ENCODE data around the gene ISCU. TPM values are rescaled to one million over a fixed set of nuclear protein-coding genes. Genes with fewer than 3 reads are reported as not detected.
A peak's percentile ranks its signal among the peaks of the same experiment; 100 is the strongest.

The ISCU gene
- total and polyA plus RNA-seq, 8 donors, result 83.3 to 256 (median 165) TPM

GRCh38 chr12:108598553-108599250, 36.3 kb downstream of the ISCU start:
- intact Hi-C loops (cut with DNase I; ENCODE audit: low total_unique reads), result no loop called here
- 81 to 88% (median 86%) methylated on average over 11 of the region's 11 CpGs for WGBS, 5 donors
- Histone ChIP-seq H3K36me3 (no peaks in the 10 kb centered on the region), H3K27ac (peak overlapping the region; percentile 31 to 65 (median 53)), H3K9me3 (no peaks in the 10 kb centered on the region), H3K4me3 (no peak overlapping the region), H3K4me1 (no peaks in the 10 kb centered on the region), H3K27me3 (peaks cover 0 to 5% (median 0%) of the 10 kb centered on the region in 3 donors)
- TF ChIP-seq EP300 (IDR thresholded peaks at IDR 0.05), result no peak
- no peak for TF ChIP-seq POLR2A (IDR thresholded peaks at IDR 0.05)
- no peak for TF ChIP-seq CTCF (IDR thresholded peaks at IDR 0.05)
- TF ChIP-seq POLR2AphosphoS5 (IDR thresholded peaks at IDR 0.05), result no peak
- DNase-seq, result no peak

- no peak overlapping the region for H3K4me3 ChIP-seq
- peaks cover 0 to 2% (median 0%) of the 10 kb centered on the region in 4 donors for H3K4me1 ChIP-seq
- H3K9me3 ChIP-seq, result no peaks in the 10 kb centered on the region
- WGBS, 5 donors, result 64 to 77% (median 69%) methylated on average over 3 to 6 of the region's 6 CpGs
- no peaks in the 10 kb centered on the region for H3K36me3 ChIP-seq
- TF ChIP-seq EP300 (IDR thresholded peaks at IDR 0.05) (no peak), CTCF (IDR thresholded peaks at IDR 0.05) (no peak), POLR2AphosphoS5 (IDR thresholded peaks at IDR 0.05) (no peak), POLR2A (IDR thresholded peaks at IDR 0.05) (no peak)
- intact Hi-C loops (cut with DNase I; ENCODE audit: low total_unique reads), result no loop called here
- peaks cover 0 to 5% (median 0%) of the 10 kb centered on the region in 3 donors for H3K27me3 ChIP-seq
- H3K27ac ChIP-seq, result no peak overlapping the region
- DNase-seq, result no peak
These were observed 37.1 kb downstream of the ISCU start for GRCh38 chr12:108599541-108599940.

GRCh38 chr12:108599948-108600701, 37.7 kb downstream of the ISCU start:
- no peak for TF ChIP-seq POLR2AphosphoS5 (IDR thresholded peaks at IDR 0.05)
- TF ChIP-seq POLR2A (IDR thresholded peaks at IDR 0.05), result no peak
- TF ChIP-seq CTCF (IDR thresholded peaks at IDR 0.05), result no peak
- no peak for TF ChIP-seq EP300 (IDR thresholded peaks at IDR 0.05)
- H3K27ac ChIP-seq, result no peak overlapping the region
- 68 to 76% (median 72%) methylated on average over 10 of the region's 10 CpGs for WGBS, 5 donors
- H3K36me3 ChIP-seq, result no peaks in the 10 kb centered on the region
- H3K9me3 ChIP-seq, result no peaks in the 10 kb centered on the region
- H3K4me1 ChIP-seq, result peaks cover 0 to 3% (median 0%) of the 10 kb centered on the region in 4 donors
- peaks cover 0 to 5% (median 0%) of the 10 kb centered on the region in 3 donors for H3K27me3 ChIP-seq
- intact Hi-C loops (cut with DNase I; ENCODE audit: low total_unique reads), result no loop called here
- H3K4me3 ChIP-seq, result no peak overlapping the region
- no peak for DNase-seq

- 28 to 59% (median 36%) methylated on average over 4 of the region's 4 CpGs for WGBS, 5 donors
- no peaks in the 10 kb centered on the region for H3K9me3 ChIP-seq
These were observed 38.3 kb downstream of the ISCU start for GRCh38 chr12:108600702-108601007.

More at GRCh38 chr12:108600702-108601007, 38.3 kb downstream of the ISCU start:
- Histone ChIP-seq H3K4me1 (peaks cover 0 to 3% (median 0%) of the 10 kb centered on the region in 4 donors), H3K27ac (no peak overlapping the region), H3K27me3 (peaks cover 0 to 5% (median 0%) of the 10 kb centered on the region in 3 donors), H3K36me3 (no peaks in the 10 kb centered on the region), H3K4me3 (no peak overlapping the region)
- intact Hi-C loops (cut with DNase I; ENCODE audit: low total_unique reads), result no loop called here
- DNase-seq, result no peak
- no peak for TF ChIP-seq POLR2AphosphoS5 (IDR thresholded peaks at IDR 0.05)
- no peak for TF ChIP-seq POLR2A (IDR thresholded peaks at IDR 0.05)
- TF ChIP-seq CTCF (IDR thresholded peaks at IDR 0.05), result no peak
- TF ChIP-seq EP300 (IDR thresholded peaks at IDR 0.05), result no peak

All from stomach (tissue), 9 donors.